Testis (tissue), 3 donors: ENCODE results near the gene BCL6. TPM values are rescaled to one million over a fixed set of nuclear protein-coding genes. Genes with fewer than 3 reads are reported as not detected.

ENCODE experiments used
- DNase-seq: peaks from one replicate; pipeline ENCODE4 v3.0.0-alpha.2; 2019
- H3K27ac ChIP-seq, 2 donors: fragments of 200-600 bp; sonication (generic); one replicate each; pipeline ENCODE4 v1.5.1; 2019
- H3K27me3 ChIP-seq: fragments of 200-600 bp; sonication (generic); one replicate; pipeline ENCODE4 v1.5.1; 2019
- H3K36me3 ChIP-seq: fragments of 200-600 bp; sonication (generic); one replicate; pipeline ENCODE4 v1.5.1; 2017; ENCODE audit warnings: low read depth; ENCODE audit errors: missing control alignments
- H3K4me1 ChIP-seq: fragments of 200-600 bp; sonication (generic); one replicate; pipeline ENCODE4 v1.5.1; 2019
- H3K4me3 ChIP-seq, 2 donors: fragments of 200-600 bp; sonication (generic); one replicate each; pipeline ENCODE4 v1.5.1; 2017 to 2019
- H3K9me3 ChIP-seq: fragments of 200-600 bp; sonication (generic); one replicate; pipeline ENCODE4 v1.5.1; 2017
- CTCF ChIP-seq, 3 experiments: fragments of 450-650 bp in 2 of 3; fragments of 200-600 bp in 1 of 3; sonication (generic) in 1 of 3; IDR thresholded peaks; one replicate each; pipeline ENCODE4 v1.5.1; 2016 to 2019; ENCODE audit warnings: antibody characterized with exemption in 3 of 3, mild to moderate bottlenecking in 2 of 3, moderate library complexity in 1 of 3
- POLR2A ChIP-seq: fragments of 450-650 bp; IDR thresholded peaks from one replicate; pipeline ENCODE4 v1.6.1; 2017; ENCODE audit warnings: antibody characterized with exemption, mild to moderate bottlenecking, moderate library complexity
- WGBS, 2 donors: methylation state at CpG; one replicate each; pipeline ENCODE4 v1.1.5; 2018; 5-methylcytosine and 5-hydroxymethylcytosine counted together
- intact Hi-C: fragments of 100-400 bp; cut with DNase I; formaldehyde crosslinking; loops from one replicate; pipeline ENCODE4 v1.15.1; 2023; ENCODE audit warnings: low total_unique reads
- polyA plus RNA-seq: library from polyadenylated mRNA; stranded (reverse); fragments of 350-450 nt; fragmentation: Illumina TruSeq; extraction: RNeasy Lipid Tissue Mini Kit (QIAGEN cat#74804); gene quantifications from one replicate; pipeline ENCODE4 v1.2.3, GENCODE V29; 2014; ENCODE audit warnings: low read depth, low replicate concordance; ENCODE audit not compliant: insufficient read depth
- total RNA-seq, 2 donors: library from RNA; depleted of rRNA; stranded (reverse); fragments of >200 nt; gene quantifications; one replicate each; pipeline ENCODE4 v1.2.3, GENCODE V29; 2016

Gene BCL6
- total and polyA plus RNA-seq, 3 donors from 2014 or later, result 34.5 to 86.6 (median 74.0) TPM

- Histone ChIP-seq H3K4me3 (no peak within 1 kb of the TSS), H3K4me1 (no peaks in the 10 kb centered on the region), H3K27me3 (no peaks in the 10 kb centered on the region), H3K36me3 (no peaks in the 10 kb centered on the region), H3K9me3 (no peaks in the 10 kb centered on the region), H3K27ac (no peak within 1 kb of the TSS)
- TF ChIP-seq POLR2A (no peak), CTCF (IDR thresholded peaks at IDR 0.05) (no peak)
- DNase-seq, result no peak
- 67 to 71% methylated on average over 4 of the region's 4 CpGs for WGBS, 2 donors
- intact Hi-C loops, result no loop called here
Measured at GRCh38 chr3:187702507-187703033, 42.7 kb downstream of the BCL6 start, which contains the start of gene RTP2. RTP2 (minus strand) TSS chr3:187702557; CDS start chr3:187702128, 429 bp downstream.

- no peak overlapping the region for H3K27ac ChIP-seq
- no peak for TF ChIP-seq CTCF (IDR thresholded peaks at IDR 0.05)
- no peak for TF ChIP-seq POLR2A
- no peaks in the 10 kb centered on the region for H3K9me3 ChIP-seq
- H3K36me3 ChIP-seq, result no peaks in the 10 kb centered on the region
- H3K4me3 ChIP-seq, result no peak overlapping the region
- intact Hi-C loops, result no loop called here
- no peak for DNase-seq
- H3K27me3 ChIP-seq, result no peaks in the 10 kb centered on the region
- 94 to 100% methylated on average over 1 to 2 of the region's 2 CpGs for WGBS, 2 donors
- H3K4me1 ChIP-seq, result no peaks in the 10 kb centered on the region
Measured at GRCh38 chr3:187700249-187700648, 45.0 kb downstream of the BCL6 start.

- Histone ChIP-seq H3K9me3 (no peaks in the 10 kb centered on the region), H3K4me1 (no peaks in the 10 kb centered on the region), H3K36me3 (no peaks in the 10 kb centered on the region), H3K27me3 (no peaks in the 10 kb centered on the region), H3K4me3 (no peak overlapping the region), H3K27ac (no peak overlapping the region)
- no peak for TF ChIP-seq POLR2A
- no peak for TF ChIP-seq CTCF (IDR thresholded peaks at IDR 0.05)
- DNase-seq, result no peak
- WGBS, 2 donors, result 72 to 74% methylated on average over 17 to 42 of the region's 42 CpGs
- intact Hi-C loops, result no loop called here
Measured at GRCh38 chr3:187698499-187699399, 46.5 kb downstream of the BCL6 start.

- Histone ChIP-seq H3K9me3 (no peaks in the 10 kb centered on the region), H3K4me3 (no peak overlapping the region), H3K36me3 (no peaks in the 10 kb centered on the region), H3K27me3 (no peaks in the 10 kb centered on the region), H3K27ac (no peak overlapping the region), H3K4me1 (no peaks in the 10 kb centered on the region)
- WGBS, 2 donors, result 48 to 57% methylated on average over 4 of the region's 4 CpGs
- DNase-seq, result no peak
- TF ChIP-seq CTCF (IDR thresholded peaks at IDR 0.05), result no peak
- no peak for TF ChIP-seq POLR2A
- intact Hi-C loops, result no loop called here
Measured at GRCh38 chr3:187696021-187696420, 49.2 kb downstream of the BCL6 start.
